Raji (cell line): ENCODE data around the gene ARID5B.

Source experiments
- POLR2A ChIP-seq: IDR thresholded peaks from 2 replicates; pipeline ENCODE4 v1.6.1; 2011; ENCODE audit warnings: low read depth, low read length, control low read depth; ENCODE audit not compliant: insufficient read depth

The ARID5B gene

DNA sequence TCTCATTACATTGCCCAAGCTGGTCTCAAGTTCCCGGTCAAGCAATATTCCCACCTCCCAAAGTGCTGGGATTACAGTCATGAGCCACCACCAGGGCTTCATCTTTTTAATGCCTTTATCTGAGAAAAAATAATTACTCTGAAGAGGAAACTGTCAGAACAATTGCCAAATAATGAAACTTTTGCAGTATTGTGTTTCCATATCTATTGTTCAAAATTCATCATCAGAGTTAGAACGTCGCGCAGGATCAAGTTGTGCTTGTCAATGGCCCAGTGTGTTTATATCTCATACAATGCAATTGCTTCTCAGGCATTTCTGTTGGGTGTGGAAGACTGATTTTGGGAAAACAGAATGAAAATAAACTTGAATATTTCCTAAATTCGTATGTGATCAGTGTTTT is 143.1 kb downstream of the ARID5B start:
- TF ChIP-seq POLR2A = no peak

- TF ChIP-seq POLR2A = 0 out of 2 replicates have a peak, but pooled peaks have one; percentile 17
Measured at GRCh38 chr10:62045765-62046521, 144.4 kb downstream of the ARID5B start.

GRCh38 chr10:62046522-62047227 is 145.2 kb downstream of the ARID5B start:
- TF ChIP-seq POLR2A = peak; percentile 42; the same call in 1 of the 2 replicates

DNA sequence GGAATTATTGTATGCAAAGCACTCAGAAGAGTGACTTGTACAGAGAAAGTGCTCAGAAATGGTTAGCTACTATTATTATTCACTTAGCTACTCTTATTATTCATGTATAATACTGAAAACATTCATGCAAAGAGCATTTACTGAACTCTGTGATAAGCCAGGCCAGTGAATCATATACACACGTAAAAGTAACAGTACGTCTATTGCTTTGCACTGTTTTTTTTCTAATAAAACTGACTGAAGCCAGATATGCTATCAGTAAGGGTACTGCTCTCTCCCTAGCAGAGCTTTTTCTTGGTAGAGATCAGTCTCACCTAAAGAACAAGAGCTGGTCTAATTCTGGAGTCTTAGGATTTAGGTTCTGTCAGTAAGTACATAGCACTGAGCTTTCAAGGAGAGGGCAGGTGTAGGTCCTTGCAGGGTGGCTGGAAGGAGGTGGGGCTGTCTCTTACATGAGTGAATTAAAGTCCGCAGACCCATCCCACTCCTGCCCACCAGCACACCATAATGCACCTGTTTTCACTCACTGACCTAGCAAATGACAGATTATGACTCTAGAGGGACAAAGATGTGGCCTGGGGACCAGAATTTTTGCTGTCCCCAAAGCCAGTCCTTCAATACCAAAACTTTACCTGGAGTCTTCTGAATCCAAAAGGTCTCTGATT is 145.9 kb downstream of the ARID5B start:
- no peak for TF ChIP-seq POLR2A

DNA sequence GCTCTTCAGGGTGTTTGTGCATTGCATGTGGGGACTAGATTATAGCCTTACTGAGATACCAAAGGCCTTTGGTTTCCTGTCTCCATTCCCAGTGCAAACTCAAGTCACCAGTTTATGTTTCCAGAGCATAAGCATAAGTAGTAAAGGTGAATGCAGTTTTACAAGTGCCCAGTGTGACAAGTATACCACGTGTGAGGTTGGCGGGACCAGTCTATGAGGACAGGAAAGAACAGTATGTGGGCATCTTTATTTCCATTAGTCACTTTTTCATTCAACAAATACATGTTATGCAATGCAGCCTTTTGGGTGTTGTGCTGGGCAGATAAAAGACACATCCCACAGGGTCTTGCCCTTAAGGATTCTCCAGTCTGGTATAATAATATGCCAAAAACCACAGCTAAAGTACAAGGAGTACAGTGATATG is 146.5 kb downstream of the ARID5B start:
- 0 out of 2 replicates have a peak, but pooled peaks have one; percentile 22 for TF ChIP-seq POLR2A

GRCh38 chr10:62048470-62048869 is 147.0 kb downstream of the ARID5B start:
- no peak for TF ChIP-seq POLR2A

GRCh38 chr10:62048919-62049623 is 147.6 kb downstream of the ARID5B start:
- TF ChIP-seq POLR2A = peak; percentile 33; the same call in 1 of the 2 replicates

- no peak for TF ChIP-seq POLR2A
Measured at GRCh38 chr10:62049624-62050345, 148.3 kb downstream of the ARID5B start.

DNA sequence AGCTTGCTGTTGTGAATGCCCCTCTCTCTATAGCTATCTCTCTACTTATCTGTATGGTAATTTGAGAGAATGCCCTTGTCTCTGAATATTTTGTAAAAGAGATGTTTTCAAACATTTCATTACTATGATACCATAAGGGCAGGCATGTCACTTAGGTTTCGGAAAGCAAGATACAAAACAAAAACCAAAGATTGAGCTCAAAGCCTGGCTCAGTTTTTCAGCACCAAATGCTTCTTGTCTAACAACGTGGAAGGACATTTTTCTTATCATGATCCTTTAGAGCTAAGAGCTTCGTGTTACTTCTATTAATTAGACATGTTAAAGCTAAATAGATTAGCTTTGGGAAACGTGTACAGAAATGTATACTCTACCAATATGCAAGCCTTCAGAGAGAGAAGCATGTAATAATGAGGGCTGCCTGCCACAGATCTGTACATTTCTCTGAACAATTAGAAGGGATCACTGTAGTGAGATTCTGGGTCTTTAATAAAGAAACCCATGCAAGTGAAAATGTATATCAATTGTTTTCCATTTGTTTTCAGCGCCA is 148.9 kb downstream of the ARID5B start:
- no peak for TF ChIP-seq POLR2A

- TF ChIP-seq POLR2A = peak; percentile 30; the same call in 1 of the 2 replicates
Measured at GRCh38 chr10:62050893-62051433, 149.5 kb downstream of the ARID5B start.

DNA sequence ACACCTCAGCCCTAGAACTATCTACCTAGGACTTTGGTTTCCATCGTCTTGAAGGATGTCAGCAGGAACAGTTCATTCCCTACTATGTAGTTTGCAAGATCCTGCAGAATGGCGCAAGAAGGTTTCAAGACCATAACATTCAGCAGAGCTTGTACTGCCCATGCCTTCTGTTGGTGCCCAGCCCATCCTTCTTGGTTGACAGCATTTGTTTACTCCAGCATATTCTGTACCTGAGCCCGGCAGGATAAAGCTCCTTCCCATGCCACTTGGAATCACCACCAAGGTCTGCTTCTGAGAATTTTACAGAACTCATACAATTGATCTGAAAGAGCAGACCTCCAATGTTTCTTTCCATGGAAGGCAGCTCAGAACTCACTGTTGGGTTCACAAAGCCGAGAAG is 150.8 kb downstream of the ARID5B start:
- no peak for TF ChIP-seq POLR2A

GRCh38 chr10:62053860-62054259 is 152.4 kb downstream of the ARID5B start:
- TF ChIP-seq POLR2A = no peak

DNA sequence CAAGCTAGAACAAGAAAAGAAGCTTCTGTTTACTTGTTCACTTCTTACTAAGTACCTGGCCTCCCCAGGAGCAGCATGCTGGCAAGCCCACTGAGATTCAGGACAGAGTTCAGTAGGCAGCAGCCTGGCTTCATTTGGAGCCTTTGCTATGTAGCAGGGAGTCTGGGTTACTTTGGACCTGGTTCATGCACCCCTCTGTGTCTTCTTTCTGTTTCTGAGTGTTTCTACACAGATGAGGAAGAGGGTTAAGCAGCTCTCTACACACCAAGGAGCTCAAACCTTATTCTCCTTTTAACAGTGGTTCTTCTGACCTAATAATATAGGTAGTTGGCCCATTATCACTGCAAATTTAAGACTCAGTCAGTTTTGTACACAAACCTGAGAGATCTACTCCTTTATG is 152.9 kb downstream of the ARID5B start:
- no peak for TF ChIP-seq POLR2A

DNA sequence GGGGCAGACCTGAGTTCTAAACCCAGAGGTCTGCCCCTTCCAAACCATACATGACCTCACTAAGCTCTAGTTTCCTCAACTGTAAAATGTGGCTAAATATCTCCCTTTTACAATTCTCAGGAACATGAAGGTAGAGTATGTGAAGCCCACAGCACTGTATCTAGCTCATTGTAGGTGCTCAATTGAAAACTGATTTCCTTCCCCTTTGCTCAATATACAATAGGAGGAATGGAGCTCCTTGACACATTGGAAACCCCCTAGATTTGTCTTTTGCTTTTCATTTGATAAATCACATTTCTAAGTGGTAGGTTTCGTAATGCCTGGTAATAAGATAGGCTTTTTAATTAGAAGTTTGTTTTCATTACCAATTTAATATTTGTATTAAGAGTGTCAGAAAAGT is 153.3 kb downstream of the ARID5B start:
- TF ChIP-seq POLR2A = no peak
